Activated naive CD8-positive, alpha-beta T cell treated with anti-CD3 and anti-CD28 coated beads, Interleukin-2, amount 50 U/mL, for 16 hours (primary cell): Measurements from ENCODE around the gene ZPBP.
"Not testable (repeated sequence)": the region's sequence is repeated elsewhere in the genome, so short reads cannot be mapped to it uniquely, and the experiment has no call there.

Experiments used
- DNase-seq: peaks from one replicate; pipeline ENCODE4 v3.0.0-alpha.2; 2020; ENCODE audit warnings: low read depth, low spot score

ZPBP gene

GRCh38 chr7:50041165-50041564 is 51.9 kb downstream of the ZPBP start:
- DNase-seq: not testable (repeated sequence)

- DNase-seq: no peak
Measured at GRCh38 chr7:50037086-50037485, 56.0 kb downstream of the ZPBP start.

GRCh38 chr7:50022991-50023390 is 70.1 kb downstream of the ZPBP start:
- DNase-seq: no peak

- no peak for DNase-seq
Measured at GRCh38 chr7:50022451-50022850, 70.6 kb downstream of the ZPBP start.

DNA sequence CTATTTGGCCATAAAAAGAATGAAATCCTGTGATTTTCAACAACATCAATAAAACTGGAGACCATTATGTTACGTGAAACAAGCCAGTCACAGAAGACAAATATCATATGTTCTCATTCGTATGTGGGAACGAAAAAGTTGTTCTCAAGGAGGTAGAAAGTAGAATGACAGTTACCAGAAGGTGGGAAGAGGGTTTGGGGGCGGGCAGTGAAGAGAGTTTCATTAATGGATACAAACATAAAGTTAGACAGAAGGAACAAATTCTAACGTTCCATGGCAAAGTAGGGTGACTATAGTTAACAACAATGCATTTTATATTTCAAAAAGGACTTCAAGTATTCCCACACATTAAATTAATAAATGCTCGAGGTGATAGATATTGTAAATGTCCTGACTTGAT is 97.4 kb downstream of the ZPBP start:
- DNase-seq: no peak

GRCh38 chr7:49986191-49986590 is 106.9 kb downstream of the ZPBP start:
- no peak for DNase-seq

- no peak for DNase-seq
Measured at GRCh38 chr7:49980465-49980864, 112.6 kb downstream of the ZPBP start.

DNA sequence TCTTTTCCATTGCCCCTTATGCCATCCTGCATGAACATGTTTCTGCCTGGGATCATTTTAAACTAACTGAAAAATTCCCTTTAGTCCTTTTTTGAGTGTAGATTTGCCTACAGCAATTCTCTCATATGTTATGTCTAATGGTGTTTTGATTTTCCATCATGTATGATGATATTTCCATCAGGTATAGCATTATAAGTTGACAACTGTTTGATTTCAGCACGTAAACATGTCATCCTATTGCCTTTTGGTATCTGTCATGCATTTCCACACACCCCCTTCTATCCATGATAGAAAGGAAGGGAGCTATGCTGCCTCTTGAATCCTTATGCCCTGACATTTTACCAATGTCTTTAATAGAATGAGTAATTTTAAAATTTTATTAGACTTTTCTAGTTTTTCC is 116.8 kb downstream of the ZPBP start:
- DNase-seq: no peak

- DNase-seq: no peak
Measured at GRCh38 chr7:49974035-49974434, 119.0 kb downstream of the ZPBP start.

GRCh38 chr7:49937608-49938007 is 155.4 kb downstream of the ZPBP start:
- no peak for DNase-seq

DNA sequence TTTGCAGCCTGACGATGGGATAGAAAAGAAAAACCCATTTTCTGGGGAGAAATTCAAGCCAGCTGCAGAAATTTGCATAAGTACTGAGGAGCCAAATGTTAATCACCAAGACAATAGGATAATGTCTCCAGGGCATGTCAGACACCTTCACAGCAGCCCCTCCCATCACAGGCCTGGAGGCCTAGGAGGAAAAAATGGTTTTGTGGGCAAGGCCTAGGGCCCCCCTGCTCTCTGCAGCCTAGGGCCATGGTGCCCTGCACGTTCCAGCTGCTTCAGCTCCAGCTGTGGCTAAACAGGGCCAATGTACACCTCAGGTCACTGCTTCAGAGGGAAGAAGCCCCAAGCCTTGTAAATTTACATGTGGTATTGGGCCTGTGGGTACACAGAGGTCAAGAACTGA is 161.4 kb downstream of the ZPBP start:
- no peak for DNase-seq

DNA sequence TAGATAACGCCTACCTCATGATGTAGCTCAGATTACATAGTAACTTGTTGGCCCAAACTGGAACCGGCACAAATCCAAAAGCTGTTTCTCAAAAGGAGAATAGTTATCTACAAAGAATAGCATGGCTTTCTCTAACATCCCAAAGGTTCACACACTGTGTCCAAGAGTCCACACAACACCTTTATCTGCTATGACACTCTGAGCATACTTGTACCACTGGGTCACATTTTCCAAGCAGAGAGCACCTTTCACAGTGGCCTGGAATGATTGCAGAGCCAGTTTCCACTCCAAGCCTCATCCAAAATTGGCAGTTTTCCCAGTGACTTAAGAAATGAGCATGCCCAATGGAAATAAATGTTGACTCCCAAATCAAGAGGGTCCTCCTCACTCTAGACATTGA is 164.3 kb downstream of the ZPBP start:
- DNase-seq: no peak

DNA sequence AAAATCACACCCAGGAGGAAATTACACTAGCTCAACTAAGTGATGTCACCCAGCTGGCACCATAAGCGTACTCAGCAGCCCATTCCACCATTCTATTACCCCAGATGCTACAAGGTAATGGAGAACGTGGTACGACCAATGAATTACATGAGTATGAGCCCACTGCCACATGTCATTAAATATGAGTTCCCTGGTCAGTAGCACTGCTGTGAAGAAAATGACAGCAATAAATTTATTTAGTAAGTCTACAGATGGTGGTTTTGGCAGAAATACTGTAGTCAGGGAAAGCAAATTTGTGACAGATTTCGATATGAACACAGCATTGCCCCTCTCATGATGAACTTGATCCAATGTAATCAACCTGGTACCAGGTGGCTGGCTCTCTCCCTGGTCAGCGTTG is 165.4 kb downstream of the ZPBP start:
- DNase-seq: no peak

- DNase-seq: no peak
Measured at GRCh38 chr7:49926720-49927119, 166.3 kb downstream of the ZPBP start.

GRCh38 chr7:49911909-49912308 is 181.1 kb downstream of the ZPBP start:
- DNase-seq: no peak

- DNase-seq: no peak
Measured at GRCh38 chr7:49894543-49894942, 198.5 kb downstream of the ZPBP start.

- DNase-seq: no peak
Measured at GRCh38 chr7:49893131-49893530, 199.9 kb downstream of the ZPBP start.

DNA sequence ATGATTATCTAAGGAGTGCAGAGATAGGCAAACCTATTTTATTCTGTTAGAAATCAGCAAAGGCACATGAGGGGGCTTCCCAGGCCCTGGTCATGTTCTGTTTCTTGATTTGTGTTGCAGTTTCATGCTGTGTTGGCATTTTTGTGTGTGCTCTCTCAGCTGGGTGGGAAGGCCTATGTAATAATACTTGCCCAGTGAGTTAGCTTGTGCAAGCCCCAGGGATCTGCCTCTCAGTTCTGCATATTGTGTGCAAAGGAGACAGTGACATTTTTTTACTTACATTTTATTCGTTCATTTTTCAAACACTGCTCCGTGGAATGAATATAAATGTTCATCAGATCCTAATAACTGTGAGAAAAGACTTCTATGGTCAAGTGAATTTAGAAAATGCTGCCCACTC is 200.6 kb downstream of the ZPBP start:
- DNase-seq: no peak
